ENCODE data around the gene SCAMP1.

DNA sequence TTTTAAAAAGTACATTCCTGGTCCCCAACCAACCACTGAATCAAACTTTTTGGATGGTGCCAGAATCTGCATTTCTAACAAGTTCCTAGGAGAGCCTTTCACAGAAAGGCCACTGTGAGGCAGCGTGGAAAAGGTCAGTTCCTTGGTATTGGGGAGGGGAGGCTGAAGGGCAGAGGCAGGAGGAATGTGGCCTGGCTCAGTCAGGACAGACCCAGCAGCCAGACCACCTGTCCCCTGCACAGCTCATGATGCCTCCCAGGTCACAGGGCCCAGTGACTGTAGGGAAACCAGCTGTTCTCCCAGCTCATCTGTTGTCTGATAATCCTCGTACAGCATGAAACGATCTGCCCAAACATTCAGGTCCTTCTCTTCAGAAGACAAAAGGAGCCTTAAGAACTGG is 155.3 kb downstream of the SCAMP1 start:
- TF ChIP-seq, protein P1, sequence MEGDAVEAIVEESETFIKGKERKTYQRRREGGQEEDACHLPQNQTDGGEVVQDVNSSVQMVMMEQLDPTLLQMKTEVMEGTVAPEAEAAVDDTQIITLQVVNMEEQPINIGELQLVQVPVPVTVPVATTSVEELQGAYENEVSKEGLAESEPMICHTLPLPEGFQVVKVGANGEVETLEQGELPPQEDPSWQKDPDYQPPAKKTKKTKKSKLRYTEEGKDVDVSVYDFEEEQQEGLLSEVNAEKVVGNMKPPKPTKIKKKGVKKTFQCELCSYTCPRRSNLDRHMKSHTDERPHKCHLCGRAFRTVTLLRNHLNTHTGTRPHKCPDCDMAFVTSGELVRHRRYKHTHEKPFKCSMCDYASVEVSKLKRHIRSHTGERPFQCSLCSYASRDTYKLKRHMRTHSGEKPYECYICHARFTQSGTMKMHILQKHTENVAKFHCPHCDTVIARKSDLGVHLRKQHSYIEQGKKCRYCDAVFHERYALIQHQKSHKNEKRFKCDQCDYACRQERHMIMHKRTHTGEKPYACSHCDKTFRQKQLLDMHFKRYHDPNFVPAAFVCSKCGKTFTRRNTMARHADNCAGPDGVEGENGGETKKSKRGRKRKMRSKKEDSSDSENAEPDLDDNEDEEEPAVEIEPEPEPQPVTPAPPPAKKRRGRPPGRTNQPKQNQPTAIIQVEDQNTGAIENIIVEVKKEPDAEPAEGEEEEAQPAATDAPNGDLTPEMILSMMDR (conservative IDR thresholded peaks at IDR 0.05 in 1 of 2, IDR thresholded peaks at IDR 0.05 in 1 of 2; ENCODE audit: low read depth in 1 of 2, low read length in 2 of 2) = no peak
- no peak for TF ChIP-seq EZH2 (IDR thresholded peaks at IDR 0.05; ENCODE audit: low read length, missing control alignments)
